Smooth muscle cell (in vitro differentiated cells): Measurements from ENCODE around the gene ENDOD1. TPM values are rescaled to one million over a fixed set of nuclear protein-coding genes. Genes with fewer than 3 reads are reported as not detected.

Experiments used
- DNase-seq: peaks from one replicate; lab custom pipeline; 2025; ENCODE audit not compliant: unreplicated experiment; lab: John Stamatoyannopoulos, UW
- H2AFZ ChIP-seq: fragments of 200-600 bp; sonication (generic); 2 replicates; pipeline ENCODE4 v1.6.0; 2016; ENCODE audit warnings: antibody characterized with exemption, low read depth, mild to moderate bottlenecking
- H3F3A ChIP-seq: fragments of 200-600 bp; sonication (generic); 2 replicates; pipeline ENCODE4 v1.6.0; 2017; ENCODE audit warnings: antibody characterized with exemption, low read depth
- H3K27ac ChIP-seq: fragments of 200-600 bp; sonication (generic); 2 replicates; pipeline ENCODE4 v1.5.1; 2016; ENCODE audit warnings: low read depth, mild to moderate bottlenecking
- H3K27me3 ChIP-seq: fragments of 200-600 bp; sonication (generic); 2 replicates; pipeline ENCODE4 v1.6.1; 2016; ENCODE audit warnings: low read depth, mild to moderate bottlenecking
- H3K36me3 ChIP-seq: fragments of 200-600 bp; sonication (generic); 2 replicates; pipeline ENCODE4 v1.5.1; 2016; ENCODE audit warnings: low read depth
- H3K4me1 ChIP-seq: fragments of 200-600 bp; sonication (generic); 2 replicates; pipeline ENCODE4 v1.5.1; 2016; ENCODE audit warnings: low read depth
- H3K4me2 ChIP-seq: fragments of 200-600 bp; sonication (generic); 2 replicates; pipeline ENCODE4 v1.6.0; 2016; ENCODE audit warnings: mild to moderate bottlenecking
- H3K4me3 ChIP-seq: fragments of 200-600 bp; sonication (generic); 2 replicates; pipeline ENCODE4 v1.5.1; 2016; ENCODE audit warnings: mild to moderate bottlenecking
- H3K79me2 ChIP-seq: fragments of 200-600 bp; sonication (generic); 2 replicates; pipeline ENCODE4 v1.6.0; 2016; ENCODE audit warnings: low read depth, mild to moderate bottlenecking
- H3K9ac ChIP-seq: fragments of 200-600 bp; sonication (generic); 2 replicates; pipeline ENCODE4 v1.6.0; 2016; ENCODE audit warnings: low read depth
- H3K9me3 ChIP-seq: fragments of 200-600 bp; sonication (generic); replicated peaks from 2 replicates; pipeline ENCODE4 v1.5.1; 2016; ENCODE audit warnings: low read depth
- H4K20me1 ChIP-seq: fragments of 200-600 bp; sonication (generic); 2 replicates; pipeline ENCODE4 v1.6.0; 2016; ENCODE audit warnings: low read depth
- CTCF ChIP-seq: fragments of 200-600 bp; sonication (generic); IDR thresholded peaks from 2 replicates; pipeline ENCODE4 v1.5.1; 2017; ENCODE audit warnings: borderline replicate concordance, mild to moderate bottlenecking, antibody characterized with exemption; ENCODE audit not compliant: insufficient read depth, poor library complexity, severe bottlenecking
- WGBS: methylation state at CpG from one replicate; pipeline ENCODE4 v1.1.7; 2016; ENCODE audit warnings: low lambda C conversion rate; 5-methylcytosine and 5-hydroxymethylcytosine counted together
- polyA plus RNA-seq: library from polyadenylated mRNA; unstranded; fragments of >200 nt; fragmentation: Nextera tagmentation; extraction: Ambion mirVana; gene quantifications from 2 replicates; pipeline ENCODE4 v1.2.1, GENCODE V29; 2016
- total RNA-seq: library from RNA; depleted of rRNA; stranded (reverse); fragments of >200 nt; gene quantifications from 2 replicates; pipeline ENCODE4 v1.2.3, GENCODE V29; 2014

Gene ENDOD1
- total and polyA plus RNA-seq, 2 experiments from 2014 or later = 44.8 to 125 TPM

GRCh38 chr11:95149651-95150364, 60.2 kb downstream of the ENDOD1 start:
- Histone ChIP-seq H3F3A (peaks cover 48% of the 10 kb centered on the region), H3K79me2 (no peaks in the 10 kb centered on the region), H3K36me3 (no peaks in the 10 kb centered on the region), H3K9ac (peak overlapping the region; percentile 71), H2AFZ (no peak overlapping the region), H3K4me1 (peaks cover 24% of the 10 kb centered on the region), H3K27me3 (no peaks in the 10 kb centered on the region), H4K20me1 (no peaks in the 10 kb centered on the region), H3K4me2 (peak overlapping the region; percentile 91), H3K27ac (peak overlapping the region; percentile 86), H3K4me3 (peak overlapping the region; percentile 60), H3K9me3 (no peaks in the 10 kb centered on the region)
- no peak for TF ChIP-seq CTCF
- no peak for DNase-seq
- WGBS = 6% methylated on average over 23 of the region's 23 CpGs

- Histone ChIP-seq H3K9me3 (no peaks in the 10 kb centered on the region), H3F3A (peaks cover 39% of the 10 kb centered on the region), H3K36me3 (no peaks in the 10 kb centered on the region), H3K79me2 (no peaks in the 10 kb centered on the region), H3K27ac (peak overlapping the region; percentile 86), H2AFZ (peak overlapping the region; percentile 45), H3K4me2 (peak overlapping the region; percentile 91), H3K4me1 (peaks cover 23% of the 10 kb centered on the region), H3K27me3 (no peaks in the 10 kb centered on the region), H3K4me3 (peak overlapping the region; percentile 60), H4K20me1 (no peaks in the 10 kb centered on the region), H3K9ac (peak overlapping the region; percentile 71)
- peak; percentile 68 for TF ChIP-seq CTCF
- peak; percentile 67 for DNase-seq
- 1% methylated on average over 54 of the region's 55 CpGs for WGBS
Measured at GRCh38 chr11:95150956-95151684, 61.5 kb downstream of the ENDOD1 start.

GRCh38 chr11:95152876-95153856, 63.5 kb downstream of the ENDOD1 start:
- H3K9ac ChIP-seq = no peak overlapping the region
- TF ChIP-seq CTCF = no peak
- DNase-seq = no peak
- no peaks in the 10 kb centered on the region for H3K9me3 ChIP-seq
- H3K36me3 ChIP-seq = no peaks in the 10 kb centered on the region
- peaks cover 17% of the 10 kb centered on the region for H3K4me1 ChIP-seq
- no peaks in the 10 kb centered on the region for H3K79me2 ChIP-seq
- H3K4me2 ChIP-seq = peak overlapping the region; percentile 57
- no peaks in the 10 kb centered on the region for H4K20me1 ChIP-seq
- H3K4me3 ChIP-seq = no peak overlapping the region
- WGBS = 73% methylated on average over 10 of the region's 10 CpGs
- no peak overlapping the region for H2AFZ ChIP-seq
- peaks cover 28% of the 10 kb centered on the region for H3F3A ChIP-seq
- H3K27me3 ChIP-seq = no peaks in the 10 kb centered on the region
- no peak overlapping the region for H3K27ac ChIP-seq
